Measurements from ENCODE around the gene ARHGEF16.

The ARHGEF16 gene

DNA sequence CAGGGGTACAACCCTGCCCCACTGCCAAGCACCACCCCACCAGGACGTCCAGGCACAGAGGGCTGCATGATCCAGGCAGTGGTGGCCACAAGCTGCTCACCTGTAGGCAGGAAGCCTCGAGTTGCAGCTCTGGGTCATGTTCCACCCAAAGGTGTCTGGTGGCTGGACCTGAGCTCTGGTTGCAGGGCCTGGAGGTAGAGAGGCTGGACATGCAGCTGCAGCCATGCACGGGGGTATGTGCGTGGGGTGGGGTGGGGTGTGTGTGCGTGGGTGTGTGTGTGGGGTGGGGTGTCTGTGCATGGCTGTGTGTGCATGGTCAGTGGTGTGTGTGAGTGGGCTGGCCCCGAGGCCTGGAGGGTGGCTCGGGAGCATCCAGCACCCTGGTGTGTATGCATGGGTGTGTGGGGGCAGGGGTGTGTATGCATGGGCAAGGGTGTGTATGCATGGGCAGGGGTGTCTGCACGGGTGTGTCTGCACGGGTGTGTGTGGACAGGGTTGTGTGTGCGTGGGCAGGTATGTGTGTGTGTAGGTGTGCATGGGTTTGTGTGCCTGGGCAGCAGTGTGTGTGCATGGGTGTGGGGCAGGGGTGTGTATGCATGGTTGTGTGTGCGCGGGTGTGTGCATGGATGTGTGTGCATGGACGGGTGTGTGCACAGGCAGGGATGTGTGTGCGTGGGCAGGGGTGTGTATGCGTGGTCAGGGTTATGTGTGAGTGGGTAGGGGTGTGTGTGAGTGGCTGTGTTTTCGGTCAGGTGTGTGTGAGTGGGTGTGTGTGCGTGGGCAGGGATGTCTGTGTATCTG lies 15.6 kb downstream of the ARHGEF16 start:
- H3K9me3 ChIP-seq (ENCODE audit: control insufficient read depth, insufficient read depth, low read length) = no peaks in the 10 kb centered on the region
- H3K36me3 ChIP-seq (ENCODE audit: insufficient read depth, low read length) = peaks cover 3% of the 10 kb centered on the region
- peaks cover 19% of the 10 kb centered on the region; the same call in 1 of the 2 replicates for H3K4me1 ChIP-seq (ENCODE audit: insufficient read depth, low read length)
- H3K9ac ChIP-seq (ENCODE audit: low read depth, low read length) = no peak overlapping the region

- H3K4me1 ChIP-seq (ENCODE audit: insufficient read depth, low read length) = peaks cover 16% of the 10 kb centered on the region; the same call in 1 of the 2 replicates
Measured at GRCh38 chr1:3470650-3471355, 16.3 kb downstream of the ARHGEF16 start.

DNA sequence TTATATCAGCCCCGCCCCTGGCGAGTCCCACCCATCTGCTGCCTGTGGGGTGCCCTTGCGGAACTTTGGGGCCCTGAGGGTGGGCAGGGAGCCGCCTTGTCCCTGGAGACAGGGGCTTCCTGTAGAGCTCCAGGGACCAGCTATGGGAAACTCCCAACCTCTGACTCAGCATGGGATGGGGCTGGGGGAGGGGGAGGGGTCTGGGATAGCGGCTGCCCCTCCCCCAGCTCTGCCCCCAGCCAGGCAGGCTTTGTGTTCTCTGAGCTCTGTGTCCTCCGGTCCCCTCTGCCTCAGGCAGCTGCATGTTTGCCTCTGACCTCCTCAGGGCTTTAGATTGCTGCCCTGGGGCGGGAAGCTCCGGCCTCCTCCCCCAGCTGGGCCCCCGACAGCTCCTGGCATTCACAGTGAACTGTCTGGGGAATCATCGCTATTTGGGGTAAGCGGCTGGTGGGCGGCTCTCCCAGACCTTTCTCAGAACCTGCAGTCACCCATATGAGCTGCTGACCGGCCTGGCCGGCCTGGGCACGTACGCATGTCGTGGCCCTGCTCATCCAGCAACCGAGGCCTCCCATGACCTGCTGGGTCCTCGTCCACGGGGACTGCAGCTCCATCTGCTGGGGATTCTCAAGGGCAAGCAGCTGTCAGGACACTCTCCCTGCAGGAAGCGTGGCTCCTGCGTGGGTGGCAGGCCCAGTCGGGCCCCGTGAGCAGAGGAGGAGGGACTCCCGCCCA lies 17.1 kb downstream of the ARHGEF16 start:
- Histone ChIP-seq H3K9me3 (ENCODE audit: control insufficient read depth, insufficient read depth, low read length) (no peaks in the 10 kb centered on the region), H3K9ac (ENCODE audit: low read depth, low read length) (peak overlapping the region; percentile 31; the same call in 1 of the 2 replicates), H3K4me1 (ENCODE audit: insufficient read depth, low read length) (peaks cover 16% of the 10 kb centered on the region; the same call in 1 of the 2 replicates), H3K36me3 (ENCODE audit: insufficient read depth, low read length) (peaks cover 3% of the 10 kb centered on the region)

More at GRCh38 chr1:3470650-3471355, 16.3 kb downstream of the ARHGEF16 start:
- Histone ChIP-seq H3K36me3 (ENCODE audit: insufficient read depth, low read length) (peaks cover 3% of the 10 kb centered on the region), H3K9me3 (ENCODE audit: control insufficient read depth, insufficient read depth, low read length) (no peaks in the 10 kb centered on the region), H3K9ac (ENCODE audit: low read depth, low read length) (no peak overlapping the region)

DNA sequence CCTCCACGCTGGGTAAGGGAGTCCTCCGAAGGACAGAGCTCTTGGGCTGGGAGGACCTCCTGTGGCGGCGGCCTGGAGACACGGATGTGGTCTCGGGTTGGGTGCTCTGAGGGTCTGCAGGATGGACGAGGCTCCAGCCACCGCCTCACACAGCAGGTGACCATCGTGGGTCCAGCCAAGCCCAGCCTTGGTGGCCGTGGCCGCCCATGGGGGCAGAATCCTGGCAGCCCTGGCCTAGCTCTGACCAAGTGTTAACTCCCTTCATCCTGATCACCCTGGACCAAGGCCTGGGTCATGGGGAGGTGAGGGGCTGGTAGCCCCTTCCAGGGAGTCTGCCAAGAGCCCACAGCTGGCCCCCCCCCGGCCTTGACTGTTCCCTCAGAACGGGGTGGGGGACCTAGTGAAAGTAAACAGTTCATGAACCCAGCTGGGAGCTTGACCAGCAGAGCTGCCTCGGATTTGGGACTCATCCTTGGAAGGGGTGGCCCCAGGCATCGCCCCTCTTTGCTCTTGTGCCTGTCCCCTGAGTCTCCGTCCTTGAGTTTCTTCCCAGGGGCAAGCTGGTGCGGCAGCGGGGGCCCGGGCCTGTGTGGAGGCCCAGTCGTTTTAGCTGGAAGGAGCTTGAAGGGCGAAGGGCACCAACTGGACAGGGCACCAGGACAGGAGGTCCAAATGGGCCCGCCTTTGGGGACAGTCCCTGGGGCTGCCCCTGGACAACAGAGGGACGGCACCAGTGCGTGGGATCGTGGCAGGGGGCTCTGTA lies 17.8 kb downstream of the ARHGEF16 start:
- H3K9me3 ChIP-seq (ENCODE audit: control insufficient read depth, insufficient read depth, low read length) = no peaks in the 10 kb centered on the region
- H3K36me3 ChIP-seq (ENCODE audit: insufficient read depth, low read length) = peaks cover 3% of the 10 kb centered on the region
- no peak overlapping the region for H3K9ac ChIP-seq (ENCODE audit: low read depth, low read length)
- H3K4me1 ChIP-seq (ENCODE audit: insufficient read depth, low read length) = peaks cover 16% of the 10 kb centered on the region; the same call in 1 of the 2 replicates

GRCh38 chr1:3472906-3473305 lies 18.4 kb downstream of the ARHGEF16 start:
- no peaks in the 10 kb centered on the region for H3K9me3 ChIP-seq (ENCODE audit: control insufficient read depth, insufficient read depth, low read length)
- H3K9ac ChIP-seq (ENCODE audit: low read depth, low read length) = no peak overlapping the region
- peaks cover 3% of the 10 kb centered on the region for H3K36me3 ChIP-seq (ENCODE audit: insufficient read depth, low read length)
- H3K4me1 ChIP-seq (ENCODE audit: insufficient read depth, low read length) = peaks cover 16% of the 10 kb centered on the region; the same call in 1 of the 2 replicates

DNA sequence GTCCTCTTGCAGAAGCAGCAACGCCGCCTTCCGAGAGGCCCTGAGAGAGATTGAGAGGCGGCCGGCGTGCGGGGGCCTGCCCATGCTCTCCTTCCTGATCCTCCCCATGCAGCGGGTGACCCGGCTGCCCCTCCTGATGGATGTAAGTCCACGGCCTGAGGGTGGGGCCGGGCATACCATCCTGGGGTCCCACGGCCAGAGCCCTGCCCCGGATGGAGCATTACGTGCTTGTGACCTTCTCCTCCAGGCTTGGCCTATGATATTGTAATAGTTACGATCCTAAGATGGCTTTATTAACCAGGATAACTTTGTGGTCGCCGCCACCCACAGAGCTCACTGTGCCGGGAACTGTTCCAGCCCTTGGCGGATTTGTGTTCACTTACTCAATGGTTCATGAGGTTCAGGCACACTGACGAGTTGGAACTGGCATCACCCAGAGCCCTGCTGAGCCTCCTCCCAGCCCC lies 18.9 kb downstream of the ARHGEF16 start:
- Histone ChIP-seq H3K4me1 (ENCODE audit: insufficient read depth, low read length) (peaks cover 16% of the 10 kb centered on the region; the same call in 1 of the 2 replicates), H3K9me3 (ENCODE audit: control insufficient read depth, insufficient read depth, low read length) (no peaks in the 10 kb centered on the region), H3K9ac (ENCODE audit: low read depth, low read length) (no peak overlapping the region), H3K36me3 (ENCODE audit: insufficient read depth, low read length) (peaks cover 3% of the 10 kb centered on the region)

- peaks cover 16% of the 10 kb centered on the region; the same call in 1 of the 2 replicates for H3K4me1 ChIP-seq (ENCODE audit: insufficient read depth, low read length)
- H3K36me3 ChIP-seq (ENCODE audit: insufficient read depth, low read length) = peaks cover 3% of the 10 kb centered on the region
- H3K9me3 ChIP-seq (ENCODE audit: control insufficient read depth, insufficient read depth, low read length) = no peaks in the 10 kb centered on the region
- H3K9ac ChIP-seq (ENCODE audit: low read depth, low read length) = no peak overlapping the region
Measured at GRCh38 chr1:3474016-3474415, 19.6 kb downstream of the ARHGEF16 start.

- Histone ChIP-seq H3K9ac (ENCODE audit: low read depth, low read length) (no peak overlapping the region), H3K9me3 (ENCODE audit: control insufficient read depth, insufficient read depth, low read length) (no peaks in the 10 kb centered on the region), H3K36me3 (ENCODE audit: insufficient read depth, low read length) (peaks cover 3% of the 10 kb centered on the region), H3K4me1 (ENCODE audit: insufficient read depth, low read length) (peaks cover 16% of the 10 kb centered on the region; the same call in 1 of the 2 replicates)
Measured at GRCh38 chr1:3474421-3474820, 20.0 kb downstream of the ARHGEF16 start.

- peaks cover 3% of the 10 kb centered on the region for H3K36me3 ChIP-seq (ENCODE audit: insufficient read depth, low read length)
- H3K9me3 ChIP-seq (ENCODE audit: control insufficient read depth, insufficient read depth, low read length) = no peaks in the 10 kb centered on the region
- peaks cover 12% of the 10 kb centered on the region; the same call in 1 of the 2 replicates for H3K4me1 ChIP-seq (ENCODE audit: insufficient read depth, low read length)
- no peak overlapping the region for H3K9ac ChIP-seq (ENCODE audit: low read depth, low read length)
Measured at GRCh38 chr1:3475839-3476573, 21.5 kb downstream of the ARHGEF16 start.

GRCh38 chr1:3476666-3477065 lies 22.2 kb downstream of the ARHGEF16 start:
- peaks cover 7% of the 10 kb centered on the region; the same call in 1 of the 2 replicates for H3K4me1 ChIP-seq (ENCODE audit: insufficient read depth, low read length)
- H3K36me3 ChIP-seq (ENCODE audit: insufficient read depth, low read length) = peaks cover 3% of the 10 kb centered on the region
- no peaks in the 10 kb centered on the region for H3K9me3 ChIP-seq (ENCODE audit: control insufficient read depth, insufficient read depth, low read length)
- H3K9ac ChIP-seq (ENCODE audit: low read depth, low read length) = no peak overlapping the region

- no peak overlapping the region for H3K9ac ChIP-seq (ENCODE audit: low read depth, low read length)
- H3K4me1 ChIP-seq (ENCODE audit: insufficient read depth, low read length) = no peaks in the 10 kb centered on the region; the same call in 1 of the 2 replicates
- peaks cover 3% of the 10 kb centered on the region for H3K36me3 ChIP-seq (ENCODE audit: insufficient read depth, low read length)
- H3K9me3 ChIP-seq (ENCODE audit: control insufficient read depth, insufficient read depth, low read length) = no peaks in the 10 kb centered on the region
Measured at GRCh38 chr1:3477241-3477995, 23.0 kb downstream of the ARHGEF16 start.

DNA sequence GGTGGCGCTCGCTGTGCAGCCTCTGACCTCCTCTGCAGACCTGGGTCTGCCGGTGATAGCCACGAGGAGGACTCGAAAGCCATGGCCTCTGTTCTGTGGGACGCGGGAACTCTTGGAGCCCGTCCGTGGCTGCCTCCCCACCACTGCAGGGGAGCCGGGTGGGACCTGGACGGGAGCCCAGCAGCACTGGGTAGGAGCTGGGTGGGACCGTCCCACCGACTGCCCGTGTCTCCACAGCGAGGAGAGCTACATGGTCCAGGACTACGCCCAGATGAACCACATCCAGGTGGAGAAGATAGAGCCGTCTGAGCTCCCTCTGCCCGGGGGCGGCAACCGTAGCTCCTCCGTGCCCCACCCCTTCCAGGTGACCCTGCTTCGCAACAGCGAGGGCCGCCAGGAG lies 23.7 kb downstream of the ARHGEF16 start:
- H3K36me3 ChIP-seq (ENCODE audit: insufficient read depth, low read length) = peaks cover 3% of the 10 kb centered on the region
- H3K9ac ChIP-seq (ENCODE audit: low read depth, low read length) = no peak overlapping the region
- no peaks in the 10 kb centered on the region; the same call in 1 of the 2 replicates for H3K4me1 ChIP-seq (ENCODE audit: insufficient read depth, low read length)
- no peaks in the 10 kb centered on the region for H3K9me3 ChIP-seq (ENCODE audit: control insufficient read depth, insufficient read depth, low read length)
